ENCODE measurements around the gene PWWP2B. TPM values are rescaled to one million over a fixed set of nuclear protein-coding genes. Genes with fewer than 3 reads are reported as not detected.

The PWWP2B gene
- total RNA-seq, 1 donor from 2014 or later: 25.2 TPM

DNA sequence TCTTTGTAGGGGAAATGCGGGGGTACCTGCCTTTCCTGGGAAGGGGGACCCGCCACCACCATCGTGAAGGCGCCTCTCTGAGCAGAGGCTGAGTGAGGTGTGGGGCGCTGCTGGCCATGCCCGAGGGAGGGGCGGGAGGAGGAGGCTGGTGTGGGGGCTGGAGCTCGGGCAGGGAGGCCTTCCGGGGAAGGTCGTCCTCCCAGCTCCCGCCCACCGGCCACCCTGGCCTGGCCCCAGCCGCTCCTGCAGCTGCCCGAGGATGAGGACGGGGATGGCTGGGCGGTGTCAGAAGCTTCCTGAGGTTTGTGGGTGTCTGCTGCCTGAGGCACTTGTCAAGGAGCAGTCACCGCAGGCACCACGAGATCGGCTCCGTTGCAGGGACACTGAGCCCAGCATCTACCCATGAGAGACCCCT, 11.4 kb downstream of the PWWP2B start:
- no peak for DNase-seq
- peaks cover 29% of the 10 kb centered on the region for H3K36me3 ChIP-seq
- peak; percentile 33 to 58 for ATAC-seq
- intact Hi-C loops (cut with DNase I): no loop called here
- H3K4me3 ChIP-seq: peak overlapping the region; percentile 42
- H3K4me1 ChIP-seq: peaks cover 62% of the 10 kb centered on the region
- TF ChIP-seq, protein P1, sequence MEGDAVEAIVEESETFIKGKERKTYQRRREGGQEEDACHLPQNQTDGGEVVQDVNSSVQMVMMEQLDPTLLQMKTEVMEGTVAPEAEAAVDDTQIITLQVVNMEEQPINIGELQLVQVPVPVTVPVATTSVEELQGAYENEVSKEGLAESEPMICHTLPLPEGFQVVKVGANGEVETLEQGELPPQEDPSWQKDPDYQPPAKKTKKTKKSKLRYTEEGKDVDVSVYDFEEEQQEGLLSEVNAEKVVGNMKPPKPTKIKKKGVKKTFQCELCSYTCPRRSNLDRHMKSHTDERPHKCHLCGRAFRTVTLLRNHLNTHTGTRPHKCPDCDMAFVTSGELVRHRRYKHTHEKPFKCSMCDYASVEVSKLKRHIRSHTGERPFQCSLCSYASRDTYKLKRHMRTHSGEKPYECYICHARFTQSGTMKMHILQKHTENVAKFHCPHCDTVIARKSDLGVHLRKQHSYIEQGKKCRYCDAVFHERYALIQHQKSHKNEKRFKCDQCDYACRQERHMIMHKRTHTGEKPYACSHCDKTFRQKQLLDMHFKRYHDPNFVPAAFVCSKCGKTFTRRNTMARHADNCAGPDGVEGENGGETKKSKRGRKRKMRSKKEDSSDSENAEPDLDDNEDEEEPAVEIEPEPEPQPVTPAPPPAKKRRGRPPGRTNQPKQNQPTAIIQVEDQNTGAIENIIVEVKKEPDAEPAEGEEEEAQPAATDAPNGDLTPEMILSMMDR (IDR thresholded peaks at IDR 0.05): no peak
- H3K27ac ChIP-seq: peak overlapping the region; percentile 95
- no peaks in the 10 kb centered on the region for H3K9me3 ChIP-seq
- no peaks in the 10 kb centered on the region for H3K27me3 ChIP-seq (ENCODE audit: low read depth)

GRCh38 chr10:132408823-132409666, 12.0 kb downstream of the PWWP2B start:
- Histone ChIP-seq H3K36me3 (peaks cover 29% of the 10 kb centered on the region), H3K4me3 (peak overlapping the region; percentile 42), H3K27me3 (ENCODE audit: low read depth) (no peaks in the 10 kb centered on the region), H3K9me3 (no peaks in the 10 kb centered on the region), H3K4me1 (peaks cover 69% of the 10 kb centered on the region), H3K27ac (peak overlapping the region; percentile 95)
- ATAC-seq (peak; percentile 78 to 81), DNase-seq (peak; percentile 86)
- TF ChIP-seq, protein P1 (IDR thresholded peaks at IDR 0.05): no peak
- intact Hi-C loops (cut with DNase I): no loop called here

DNA sequence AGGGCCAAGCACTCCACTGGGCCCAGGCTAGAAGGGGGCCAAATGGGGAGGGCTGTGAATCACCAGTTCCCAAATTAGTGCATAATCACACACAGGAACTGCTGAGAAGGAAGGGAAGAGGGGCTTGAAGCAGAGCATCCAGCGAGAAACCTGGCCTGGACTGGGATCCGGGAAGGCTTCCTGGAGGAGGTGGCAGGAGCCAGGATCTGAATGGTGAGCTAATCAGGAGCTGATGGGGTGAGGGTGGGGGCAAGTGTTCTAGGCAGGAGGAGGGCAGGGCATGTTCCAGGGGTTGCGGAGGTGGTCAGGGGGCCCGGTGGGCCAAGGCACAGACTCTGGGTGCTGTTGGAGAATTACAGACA, 12.6 kb downstream of the PWWP2B start:
- no peak for DNase-seq
- Histone ChIP-seq H3K9me3 (no peaks in the 10 kb centered on the region), H3K27ac (peak overlapping the region; percentile 95), H3K27me3 (ENCODE audit: low read depth) (no peaks in the 10 kb centered on the region), H3K4me1 (peaks cover 69% of the 10 kb centered on the region), H3K4me3 (no peak overlapping the region), H3K36me3 (peaks cover 29% of the 10 kb centered on the region)
- ATAC-seq: no peak
- TF ChIP-seq, protein P1 (IDR thresholded peaks at IDR 0.05): no peak
- intact Hi-C loops (cut with DNase I): no loop called here

DNA sequence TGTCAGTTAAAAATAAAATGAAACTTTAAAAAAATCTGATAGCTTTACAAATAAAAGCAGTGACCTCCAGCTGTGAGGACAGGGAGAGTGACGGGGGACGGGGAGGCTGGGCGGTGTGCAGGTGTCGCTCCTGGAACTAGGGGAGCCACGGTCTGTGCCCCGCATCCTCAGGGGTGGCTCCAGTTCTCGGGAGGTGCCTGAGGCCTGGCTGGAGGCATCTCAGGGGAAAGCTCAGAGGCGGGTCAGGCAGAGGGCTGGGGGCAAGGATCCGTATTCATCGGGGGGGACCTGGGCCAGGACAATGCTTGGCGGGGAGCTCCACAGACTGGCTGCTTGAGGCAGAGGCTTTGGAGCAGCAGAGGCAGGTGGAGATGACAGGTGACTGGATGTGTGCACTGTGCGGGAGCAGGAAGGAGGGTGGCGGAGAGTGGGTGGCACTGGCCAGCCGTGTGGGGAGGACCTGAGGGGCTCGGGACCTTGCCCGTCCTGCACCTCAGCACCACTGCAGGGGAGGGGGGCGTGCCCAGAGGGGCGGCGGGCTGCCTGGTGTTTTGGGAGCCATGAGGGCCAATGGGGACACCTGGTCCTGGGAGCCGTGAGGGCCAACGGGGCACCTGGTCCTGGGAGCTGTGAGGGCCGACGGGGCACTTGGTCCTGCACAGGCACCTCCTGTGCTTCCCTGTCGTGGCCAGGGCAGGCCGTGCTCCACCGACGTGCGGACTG, 13.2 kb downstream of the PWWP2B start:
- intact Hi-C loops (cut with DNase I): no loop called here

GRCh38 chr10:132410779-132411532, 14.0 kb downstream of the PWWP2B start:
- TF ChIP-seq, protein P1 (IDR thresholded peaks at IDR 0.05): no peak
- H3K9me3 ChIP-seq: no peaks in the 10 kb centered on the region
- peaks cover 70% of the 10 kb centered on the region for H3K4me1 ChIP-seq
- peak overlapping the region; percentile 21 for H3K4me3 ChIP-seq
- no peak for ATAC-seq
- intact Hi-C loops (cut with DNase I): no loop called here
- DNase-seq: no peak
- peaks cover 16% of the 10 kb centered on the region for H3K36me3 ChIP-seq
- peak overlapping the region; percentile 78 for H3K27ac ChIP-seq
- H3K27me3 ChIP-seq (ENCODE audit: low read depth): no peaks in the 10 kb centered on the region

More for the DNA sequence above, 13.2 kb downstream of the PWWP2B start:
- Histone ChIP-seq H3K4me3 (no peak overlapping the region), H3K27me3 (ENCODE audit: low read depth) (no peaks in the 10 kb centered on the region), H3K9me3 (no peaks in the 10 kb centered on the region), H3K4me1 (peaks cover 69% of the 10 kb centered on the region), H3K27ac (peak overlapping the region; percentile 95), H3K36me3 (peaks cover 23% of the 10 kb centered on the region)
- peak; percentile 43 for DNase-seq
- TF ChIP-seq, protein P1 (IDR thresholded peaks at IDR 0.05): no peak
- ATAC-seq: no peak
